Activated naive CD8-positive, alpha-beta T cell treated with anti-CD3 and anti-CD28 coated beads, Interleukin-2, amount 10 ng/mL, durations not matched to agents 7 days and 5 days (primary cell): ENCODE measurements around the gene RHEX. TPM values are rescaled to one million over a fixed set of nuclear protein-coding genes. Genes with fewer than 3 reads are reported as not detected.

Experiments used
- ATAC-seq: fragments of 150-1000 bp; cut with Tn5 transposase; one replicate; pipeline ENCODE4 v1.10.0; 2021; ENCODE audit warnings: low read depth, moderate library complexity
- POLR2A ChIA-PET: fragments of 350-600 bp; sonication (Branson Sonifier 250); formaldehyde crosslinking; loops from one replicate; lab custom pipeline; 2021; ENCODE audit warnings: antibody characterized with exemption; lab: Charles Lee
- DNase-seq: peaks from one replicate; pipeline ENCODE4 v3.0.0; 2021
- H3K27ac Mint-ChIP-seq: one replicate; pipeline ENCODE4 v1.8.0; 2022; ENCODE audit warnings: mild to moderate bottlenecking, mixed read lengths
- H3K27me3 Mint-ChIP-seq: one replicate; pipeline ENCODE4 v1.8.0; 2022; ENCODE audit warnings: mild to moderate bottlenecking, moderate library complexity, mixed read lengths
- H3K36me3 Mint-ChIP-seq: one replicate; pipeline ENCODE4 v1.8.0; 2021; ENCODE audit warnings: mild to moderate bottlenecking, mixed read lengths
- H3K4me1 Mint-ChIP-seq: one replicate; pipeline ENCODE4 v1.8.0; 2021; ENCODE audit warnings: mixed read lengths
- H3K4me3 Mint-ChIP-seq: one replicate; pipeline ENCODE4 v1.8.0; 2022; ENCODE audit warnings: mild to moderate bottlenecking, moderate library complexity, mixed read lengths
- H3K9me3 Mint-ChIP-seq: one replicate; pipeline ENCODE4 v1.8.0; 2021; ENCODE audit warnings: mixed read lengths
- total RNA-seq, 2 experiments: library from RNA; stranded (reverse); gene quantifications; one replicate each; pipeline ENCODE4 v1.2.3, GENCODE V29; 2021

RHEX gene
- total RNA-seq, 2 experiments from 2014 or later: not detected

DNA sequence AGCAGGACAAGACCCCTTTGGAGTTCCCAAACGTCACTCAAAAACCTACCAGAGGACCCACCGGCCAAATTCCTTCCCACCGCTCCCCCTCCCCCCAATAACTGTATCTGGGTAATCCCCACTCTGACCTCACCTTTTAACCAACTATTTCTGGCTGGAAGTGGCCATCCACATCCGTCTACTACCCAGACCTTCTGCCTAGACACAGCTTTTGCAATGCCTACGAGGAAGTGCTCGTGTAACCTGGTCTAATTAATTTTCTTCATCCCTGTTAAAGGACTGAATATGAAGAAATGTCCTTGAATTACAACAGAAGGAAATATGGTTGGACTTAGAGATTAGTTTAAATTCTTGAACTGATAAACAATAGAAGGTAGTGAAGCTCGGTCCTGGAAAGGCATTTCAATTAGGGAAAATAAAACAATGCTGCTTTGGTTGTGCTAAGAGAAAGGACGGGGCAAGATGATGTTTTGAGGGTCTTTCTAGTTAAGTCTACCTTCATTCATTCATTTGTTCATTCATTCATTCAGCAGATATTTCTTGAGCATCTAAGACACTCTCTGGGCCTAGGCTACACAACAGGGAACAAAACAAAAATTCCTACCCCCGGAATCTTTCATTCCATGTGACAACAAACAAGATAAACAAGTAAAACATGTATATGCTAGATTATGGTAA, 45.4 kb downstream of the RHEX start:
- Mint-ChIP-seq H3K27ac (no peak overlapping the region), H3K27me3 (peaks cover 49% of the 10 kb centered on the region), H3K9me3 (no peaks in the 10 kb centered on the region), H3K36me3 (no peaks in the 10 kb centered on the region), H3K4me1 (peaks cover 2% of the 10 kb centered on the region), H3K4me3 (no peak overlapping the region)
- ATAC-seq (no peak), DNase-seq (no peak)
- POLR2A ChIA-PET: no interaction called here

DNA sequence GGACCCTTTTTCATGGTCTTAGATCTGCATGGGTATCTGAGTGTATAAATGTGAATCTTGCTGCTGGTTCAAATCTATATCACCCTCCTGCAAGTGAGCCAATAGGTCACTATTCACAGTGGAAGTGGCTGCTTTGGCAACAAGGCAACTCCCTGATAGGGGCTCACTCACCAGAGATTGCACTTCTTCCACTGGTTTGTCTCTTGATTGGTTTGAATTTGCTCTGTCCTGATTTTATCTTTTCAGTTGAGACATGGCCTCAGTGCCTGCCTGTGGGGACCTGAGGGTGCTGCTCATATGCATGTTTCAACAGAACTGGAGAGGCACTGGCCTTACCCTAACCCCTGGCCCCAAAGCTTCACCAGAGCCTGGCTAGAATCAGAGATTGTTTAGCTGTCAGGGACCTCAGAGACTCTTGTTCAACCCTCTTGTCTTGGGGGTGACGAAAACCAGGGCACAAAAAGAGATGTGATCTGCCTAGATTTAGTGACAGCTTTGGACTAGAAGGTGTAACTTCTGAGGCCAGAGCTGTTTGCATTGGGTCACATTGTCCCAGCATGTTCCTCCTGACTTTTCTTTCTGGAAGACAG, 47.3 kb downstream of the RHEX start:
- ATAC-seq (no peak), DNase-seq (no peak)
- H3K9me3 Mint-ChIP-seq: no peaks in the 10 kb centered on the region
- H3K4me3 Mint-ChIP-seq: no peak overlapping the region
- no peaks in the 10 kb centered on the region for H3K36me3 Mint-ChIP-seq
- H3K27ac Mint-ChIP-seq: no peak overlapping the region
- POLR2A ChIA-PET: no interaction called here
- H3K27me3 Mint-ChIP-seq: peaks cover 34% of the 10 kb centered on the region
- peaks cover 2% of the 10 kb centered on the region for H3K4me1 Mint-ChIP-seq

DNA sequence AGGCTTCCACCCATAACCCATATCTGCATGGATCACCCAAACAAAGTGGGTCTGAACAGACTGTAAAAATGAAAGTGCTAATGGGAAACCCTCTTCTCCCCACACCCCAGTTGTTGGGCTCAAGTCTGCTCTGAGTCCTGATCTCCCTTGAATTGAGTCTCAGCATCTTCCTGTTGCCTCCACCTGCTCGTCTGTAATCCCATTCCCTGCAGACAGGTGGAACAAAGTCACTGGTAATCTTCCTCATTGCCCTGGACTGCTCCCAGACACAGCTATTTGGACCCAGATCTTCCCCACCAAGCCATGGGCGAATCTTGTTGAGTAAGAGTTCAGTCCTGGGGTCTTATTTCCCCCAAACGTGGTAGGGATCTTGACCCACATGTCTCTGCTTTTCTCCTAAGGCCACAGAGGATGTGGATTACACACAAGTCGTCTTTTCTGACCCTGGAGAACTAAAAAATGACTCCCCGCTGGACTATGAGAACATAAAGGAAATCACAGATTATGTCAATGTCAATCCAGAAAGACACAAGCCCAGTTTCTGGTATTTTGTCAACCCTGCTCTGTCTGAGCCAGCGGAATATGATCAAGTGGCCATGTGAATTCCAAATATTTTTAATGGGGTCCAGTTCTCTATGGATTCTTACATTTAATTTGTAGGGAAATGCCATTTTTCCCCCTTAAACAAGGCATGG, 48.5 kb downstream of the RHEX start:
- Mint-ChIP-seq H3K27me3 (peaks cover 29% of the 10 kb centered on the region), H3K4me1 (peaks cover 2% of the 10 kb centered on the region), H3K36me3 (no peaks in the 10 kb centered on the region)

DNA sequence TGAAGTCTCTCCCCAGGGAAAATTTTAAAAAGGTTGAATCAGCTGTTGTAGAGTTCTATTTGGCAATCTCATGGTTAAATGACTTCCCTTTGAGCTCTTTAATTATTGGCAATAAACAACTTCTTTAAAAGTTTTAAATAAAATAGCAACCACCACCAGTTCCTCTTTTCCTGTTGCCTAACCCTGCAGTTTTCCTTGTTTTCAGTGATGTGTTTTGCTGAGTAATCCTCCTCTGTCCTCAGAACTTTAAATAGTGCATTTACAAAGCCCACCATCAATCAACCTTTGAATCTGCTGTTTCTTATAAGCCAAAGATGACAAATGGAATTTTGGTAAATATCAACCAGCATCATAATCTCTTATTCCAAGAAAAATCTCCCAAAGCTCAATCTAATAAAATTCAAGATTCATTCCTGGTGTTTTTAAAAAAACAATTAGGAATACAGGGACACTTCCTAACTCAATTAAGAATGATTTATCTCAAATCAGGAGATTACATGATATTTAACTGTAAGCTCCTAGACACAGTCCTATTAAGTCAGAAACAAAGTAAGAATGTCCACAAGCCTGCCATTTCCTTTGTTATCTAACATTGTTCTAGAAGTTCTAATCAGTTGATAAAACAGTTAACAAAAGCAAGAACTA, 49.4 kb downstream of the RHEX start:
- POLR2A ChIA-PET: no interaction called here
- Mint-ChIP-seq H3K4me1 (peaks cover 2% of the 10 kb centered on the region), H3K4me3 (no peak overlapping the region), H3K27ac (no peak overlapping the region), H3K36me3 (no peaks in the 10 kb centered on the region), H3K9me3 (no peaks in the 10 kb centered on the region), H3K27me3 (peaks cover 29% of the 10 kb centered on the region)
- ATAC-seq: no peak
- DNase-seq: no peak

More for the DNA sequence above, 48.5 kb downstream of the RHEX start:
- no peak for DNase-seq
- ATAC-seq: no peak
- Mint-ChIP-seq H3K27ac (no peak overlapping the region), H3K4me3 (no peak overlapping the region), H3K9me3 (no peaks in the 10 kb centered on the region)
- POLR2A ChIA-PET: no interaction called here

DNA sequence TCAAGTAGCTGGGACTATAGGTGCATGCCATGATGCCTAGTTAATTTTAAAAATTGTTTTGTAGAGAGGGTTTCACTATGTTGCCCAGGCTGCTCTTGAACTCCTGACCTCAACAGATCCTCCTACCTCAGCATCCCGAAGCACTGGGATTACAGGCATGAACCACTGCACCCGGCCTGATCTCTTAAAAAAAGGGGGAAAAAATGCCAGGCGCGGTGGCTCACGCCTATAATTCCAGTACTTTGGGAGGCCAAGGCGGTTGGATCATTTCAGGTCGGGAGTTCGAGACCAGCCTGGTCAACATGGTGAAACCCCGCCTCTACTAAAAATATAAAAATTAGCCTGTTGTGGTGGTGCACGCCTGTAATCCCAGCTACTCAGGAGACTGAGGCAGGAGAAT, 51.0 kb downstream of the RHEX start:
- no peaks in the 10 kb centered on the region for H3K9me3 Mint-ChIP-seq
- DNase-seq (no peak), ATAC-seq (no peak)
- H3K36me3 Mint-ChIP-seq: no peaks in the 10 kb centered on the region
- no peak overlapping the region for H3K4me3 Mint-ChIP-seq
- POLR2A ChIA-PET: no interaction called here
- no peak overlapping the region for H3K27ac Mint-ChIP-seq
- H3K27me3 Mint-ChIP-seq: peaks cover 29% of the 10 kb centered on the region
- H3K4me1 Mint-ChIP-seq: peaks cover 2% of the 10 kb centered on the region

DNA sequence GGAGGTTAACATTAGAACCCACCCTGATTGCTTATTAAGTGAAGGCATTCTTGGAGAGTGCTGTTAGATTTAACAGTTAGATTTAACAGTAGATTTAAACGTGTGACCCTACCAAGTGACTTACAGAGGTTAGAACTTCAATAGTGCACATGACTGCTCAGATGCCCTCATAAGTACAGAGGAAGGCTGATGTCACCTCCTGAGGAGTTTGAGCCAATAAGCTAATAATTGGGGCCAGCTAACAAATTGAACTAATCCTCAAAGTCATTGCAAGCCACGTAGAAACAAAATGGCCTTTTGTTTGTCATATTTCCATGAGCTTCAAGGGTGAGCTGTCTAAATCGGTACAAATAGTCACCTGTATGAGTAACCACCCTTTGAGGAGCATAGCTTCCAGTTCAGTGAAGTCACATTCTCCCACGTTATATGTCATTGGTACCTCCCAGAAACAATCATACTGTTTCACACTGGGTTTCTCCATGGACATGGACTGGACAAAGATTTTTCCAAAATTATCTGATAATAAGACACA, 52.6 kb downstream of the RHEX start:
- no peaks in the 10 kb centered on the region for H3K9me3 Mint-ChIP-seq
- DNase-seq: no peak
- H3K4me1 Mint-ChIP-seq: peaks cover 2% of the 10 kb centered on the region
- POLR2A ChIA-PET: no interaction called here
- no peak overlapping the region for H3K27ac Mint-ChIP-seq
- ATAC-seq: no peak
- peaks cover 22% of the 10 kb centered on the region for H3K27me3 Mint-ChIP-seq
- H3K36me3 Mint-ChIP-seq: no peaks in the 10 kb centered on the region
- no peak overlapping the region for H3K4me3 Mint-ChIP-seq

DNA sequence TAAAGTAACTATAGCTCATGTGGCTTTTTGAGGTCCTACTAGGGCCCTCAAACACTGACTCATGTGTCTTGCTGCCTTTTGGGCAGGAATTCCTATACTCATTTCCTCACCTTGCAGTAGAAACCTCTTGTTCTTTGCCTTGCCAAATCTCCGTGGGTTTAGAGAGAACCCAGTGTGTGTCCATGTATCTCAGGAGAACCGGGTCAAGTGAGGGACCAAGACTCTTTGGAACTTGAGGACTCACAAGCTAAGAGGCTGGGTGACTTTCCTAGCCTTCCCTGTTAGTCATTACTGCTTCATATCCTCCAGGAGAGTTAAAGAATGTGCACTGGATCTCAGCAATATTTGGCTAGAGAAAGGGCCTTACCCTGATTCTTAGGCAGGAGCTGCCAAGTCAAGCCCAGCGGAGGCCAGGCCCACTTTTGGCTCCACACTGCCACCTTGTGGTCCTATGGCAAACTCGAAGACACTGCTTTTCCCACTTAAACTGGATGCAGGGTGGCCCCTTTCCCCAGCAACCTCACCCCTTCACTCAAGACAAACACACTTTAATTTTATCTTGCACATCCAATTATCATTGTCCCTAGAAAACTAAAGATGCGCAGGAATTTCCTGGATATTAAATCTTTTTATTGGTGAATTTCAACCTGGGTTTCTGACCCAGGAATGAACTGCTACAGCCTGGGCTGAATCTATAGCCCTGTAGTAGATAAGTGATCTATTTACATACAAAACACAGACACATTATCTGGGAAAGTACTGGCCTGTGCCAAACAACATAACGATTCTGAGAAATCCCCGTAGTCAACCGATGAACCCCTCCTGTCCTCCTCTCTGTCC, 53.6 kb downstream of the RHEX start:
- Mint-ChIP-seq H3K27me3 (peaks cover 15% of the 10 kb centered on the region), H3K4me1 (no peaks in the 10 kb centered on the region), H3K4me3 (no peak overlapping the region), H3K27ac (no peak overlapping the region), H3K36me3 (no peaks in the 10 kb centered on the region), H3K9me3 (no peaks in the 10 kb centered on the region)
- DNase-seq (peak; percentile 77), ATAC-seq (peak; percentile 84)
- POLR2A ChIA-PET: interaction anchor here (0.7 kb wide), 1 partner anchor 123 kb away, joined by 3 read pairs; no protein-coding TSS in a partner anchor

DNA sequence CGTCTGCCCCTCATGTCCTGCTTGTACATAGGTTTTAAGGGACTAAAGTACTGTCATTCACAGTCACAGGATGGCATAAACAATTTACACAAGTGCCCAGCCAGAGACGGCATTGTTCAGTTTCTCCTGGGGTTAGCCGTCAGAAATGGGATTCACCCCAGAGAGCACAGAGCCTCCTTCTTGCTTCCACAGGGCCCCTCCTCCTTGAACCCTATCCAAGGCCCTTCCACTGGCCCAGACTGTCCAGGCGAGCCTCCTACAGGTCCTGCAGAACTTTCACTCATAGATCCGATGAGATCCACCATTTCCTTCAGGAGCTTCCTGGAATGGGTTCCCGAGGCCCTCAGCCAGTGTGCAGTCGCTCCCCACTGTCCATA, 54.2 kb downstream of the RHEX start:
- H3K4me3 Mint-ChIP-seq: no peak overlapping the region
- no peaks in the 10 kb centered on the region for H3K9me3 Mint-ChIP-seq
- H3K4me1 Mint-ChIP-seq: no peaks in the 10 kb centered on the region
- DNase-seq (no peak), ATAC-seq (no peak)
- POLR2A ChIA-PET: no interaction called here
- H3K27ac Mint-ChIP-seq: no peak overlapping the region
- H3K27me3 Mint-ChIP-seq: peaks cover 11% of the 10 kb centered on the region
- no peaks in the 10 kb centered on the region for H3K36me3 Mint-ChIP-seq

DNA sequence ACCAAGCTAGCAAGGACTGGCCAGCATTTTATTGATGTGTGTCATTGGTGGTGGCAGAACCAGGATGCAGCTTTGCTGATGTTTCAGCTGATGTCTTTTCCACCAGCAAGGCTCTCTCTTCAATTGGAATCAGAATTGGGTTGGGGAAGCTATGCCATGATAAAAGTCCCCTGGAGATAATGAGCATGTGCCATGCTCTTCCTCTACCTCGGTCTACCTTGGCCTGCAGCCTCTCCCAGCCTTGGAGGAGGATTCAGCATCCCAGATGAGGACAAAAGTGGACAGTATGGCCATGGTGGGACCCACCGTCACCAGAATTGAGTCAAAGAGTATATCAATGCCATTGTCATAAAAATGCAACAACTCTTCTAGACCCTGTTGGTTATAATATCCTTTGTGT, 55.7 kb downstream of the RHEX start:
- POLR2A ChIA-PET: no interaction called here
- H3K4me3 Mint-ChIP-seq: no peak overlapping the region
- H3K27me3 Mint-ChIP-seq: peaks cover 4% of the 10 kb centered on the region
- no peak for DNase-seq
- no peak overlapping the region for H3K27ac Mint-ChIP-seq
- no peaks in the 10 kb centered on the region for H3K9me3 Mint-ChIP-seq
- H3K4me1 Mint-ChIP-seq: no peaks in the 10 kb centered on the region
- H3K36me3 Mint-ChIP-seq: no peaks in the 10 kb centered on the region
- no peak for ATAC-seq

DNA sequence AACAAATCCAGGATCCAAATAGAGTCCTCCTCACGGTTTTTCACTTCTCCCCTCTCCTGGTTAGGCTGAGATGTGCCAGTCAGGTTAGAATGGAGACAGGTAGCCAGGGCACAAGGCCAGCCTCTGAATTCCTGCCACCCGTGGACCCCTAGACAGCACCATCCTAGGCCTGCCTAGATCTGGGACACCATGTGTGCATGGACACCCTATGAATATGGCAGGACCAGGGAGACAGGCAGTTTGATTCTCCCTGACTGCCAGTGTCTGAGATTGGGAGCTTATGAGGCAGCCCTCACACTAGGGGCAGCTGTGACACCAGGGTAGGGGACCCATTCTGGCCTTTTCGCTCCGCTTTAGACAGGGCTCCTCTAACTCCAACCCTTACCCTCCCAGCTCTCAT, 56.7 kb downstream of the RHEX start:
- no peak for DNase-seq
- no peaks in the 10 kb centered on the region for H3K36me3 Mint-ChIP-seq
- peaks cover 9% of the 10 kb centered on the region for H3K27me3 Mint-ChIP-seq
- H3K27ac Mint-ChIP-seq: no peak overlapping the region
- POLR2A ChIA-PET: no interaction called here
- no peaks in the 10 kb centered on the region for H3K4me1 Mint-ChIP-seq
- H3K9me3 Mint-ChIP-seq: no peaks in the 10 kb centered on the region
- no peak for ATAC-seq
- H3K4me3 Mint-ChIP-seq: no peak overlapping the region

DNA sequence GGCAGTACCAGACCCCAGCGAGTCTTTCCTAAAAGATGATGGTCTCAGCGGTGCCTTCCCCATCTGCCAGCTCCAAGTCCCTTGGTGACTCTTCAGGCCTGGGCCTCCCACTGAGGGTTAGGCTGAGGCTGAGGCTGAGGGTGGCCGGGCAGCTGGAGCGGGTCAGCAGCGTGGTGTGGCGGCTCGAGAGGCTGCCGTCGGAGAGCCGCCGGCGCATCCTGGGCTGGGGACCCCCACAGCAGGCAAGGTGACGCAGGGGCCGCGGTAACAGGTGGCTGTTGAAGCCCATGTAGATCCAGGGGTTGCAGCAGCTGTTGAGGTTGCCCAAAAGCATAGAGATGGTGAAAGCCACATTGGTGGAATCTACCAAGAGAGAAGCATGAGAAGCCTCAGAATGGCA, 57.2 kb downstream of the RHEX start:
- no peaks in the 10 kb centered on the region for H3K4me1 Mint-ChIP-seq
- H3K36me3 Mint-ChIP-seq: no peaks in the 10 kb centered on the region
- H3K27me3 Mint-ChIP-seq: peaks cover 14% of the 10 kb centered on the region
- no peaks in the 10 kb centered on the region for H3K9me3 Mint-ChIP-seq
- POLR2A ChIA-PET: no interaction called here
- no peak overlapping the region for H3K4me3 Mint-ChIP-seq
- no peak overlapping the region for H3K27ac Mint-ChIP-seq
- ATAC-seq (no peak), DNase-seq (no peak)

DNA sequence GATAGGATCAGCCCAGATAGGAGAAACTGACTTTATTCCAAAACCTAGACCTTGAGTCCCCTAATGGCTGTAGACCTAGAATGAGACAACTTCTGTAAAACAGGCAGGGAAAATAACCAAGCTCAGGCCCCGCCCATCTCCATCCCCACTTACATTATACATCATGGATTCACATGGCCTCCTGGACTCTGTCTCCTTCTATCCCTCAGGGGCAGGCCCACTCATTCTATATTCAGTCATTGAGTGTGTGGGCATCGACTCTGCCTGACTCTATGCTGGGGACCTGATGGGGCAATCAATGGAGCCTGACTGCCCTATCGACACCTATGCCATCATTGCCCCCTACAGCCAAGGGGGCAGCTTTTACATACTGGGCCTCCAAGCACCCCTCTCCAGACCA, 57.8 kb downstream of the RHEX start:
- Mint-ChIP-seq H3K4me1 (no peaks in the 10 kb centered on the region), H3K9me3 (no peaks in the 10 kb centered on the region), H3K4me3 (no peak overlapping the region), H3K27me3 (peaks cover 19% of the 10 kb centered on the region), H3K27ac (no peak overlapping the region), H3K36me3 (no peaks in the 10 kb centered on the region)
- no peak for ATAC-seq
- POLR2A ChIA-PET: no interaction called here
- DNase-seq: no peak
